Femur (tissue), 1 donor: Measurements from ENCODE around the gene EFCAB14.
"Not testable (repeated sequence)": the region's sequence is repeated elsewhere in the genome, so short reads cannot be mapped to it uniquely, and the experiment has no call there.

ENCODE experiments used
- DNase-seq: peaks from one replicate; pipeline ENCODE4 v3.0.0-alpha.2; 2017

The EFCAB14 gene

GRCh38 chr1:46721686-46722205, 2.8 kb upstream of the EFCAB14 start:
- DNase-seq, result no peak

GRCh38 chr1:46721204-46721603, 2.3 kb upstream of the EFCAB14 start:
- no peak for DNase-seq

GRCh38 chr1:46720319-46720718, 1.4 kb upstream of the EFCAB14 start:
- DNase-seq, result not testable (repeated sequence)

GRCh38 chr1:46719689-46720088, 775 bp upstream of the EFCAB14 start:
- no peak for DNase-seq

GRCh38 chr1:46718340-46718726, 581 bp downstream of the EFCAB14 start:
- no peak for DNase-seq

- no peak for DNase-seq
Observed at GRCh38 chr1:46717654-46718053, 1.3 kb downstream of the EFCAB14 start.

- no peak for DNase-seq
Observed at GRCh38 chr1:46714976-46715375, 3.9 kb downstream of the EFCAB14 start.

GRCh38 chr1:46708121-46708520, 10.8 kb downstream of the EFCAB14 start:
- no peak for DNase-seq

GRCh38 chr1:46705408-46705807, 13.5 kb downstream of the EFCAB14 start:
- DNase-seq, result no peak

- DNase-seq, result no peak
Observed at GRCh38 chr1:46703927-46704641, 14.8 kb downstream of the EFCAB14 start.

- no peak for DNase-seq
Observed at GRCh38 chr1:46699666-46700065, 19.2 kb downstream of the EFCAB14 start.

- no peak for DNase-seq
Observed at GRCh38 chr1:46697053-46697452, 21.9 kb downstream of the EFCAB14 start.

GRCh38 chr1:46694676-46695075, 24.2 kb downstream of the EFCAB14 start:
- not testable (repeated sequence) for DNase-seq

- DNase-seq, result no peak
Observed at GRCh38 chr1:46692811-46693770, 25.8 kb downstream of the EFCAB14 start.

GRCh38 chr1:46691997-46692790, 26.7 kb downstream of the EFCAB14 start:
- no peak for DNase-seq

- DNase-seq, result no peak
Observed at GRCh38 chr1:46690931-46691421, 27.9 kb downstream of the EFCAB14 start.

- DNase-seq, result no peak
Observed at GRCh38 chr1:46689897-46690296, 29.0 kb downstream of the EFCAB14 start.

- no peak for DNase-seq
Observed at GRCh38 chr1:46689356-46689755, 29.6 kb downstream of the EFCAB14 start.

- DNase-seq, result no peak
Observed at GRCh38 chr1:46687921-46688509, 30.9 kb downstream of the EFCAB14 start.

GRCh38 chr1:46687093-46687659, 31.7 kb downstream of the EFCAB14 start:
- DNase-seq, result peak; percentile 81

- DNase-seq, result no peak
Observed at GRCh38 chr1:46686255-46686654, 32.7 kb downstream of the EFCAB14 start.

GRCh38 chr1:46684670-46685069, 34.2 kb downstream of the EFCAB14 start:
- no peak for DNase-seq
